Heart right ventricle (tissue), 16 donors: ENCODE data around the gene KCNN1. TPM values are rescaled to one million over a fixed set of nuclear protein-coding genes. Genes with fewer than 3 reads are reported as not detected.

ENCODE experiments used
- ATAC-seq, 8 donors: fragments of 200-7000 bp; cut with Tn5 transposase; one replicate each; pipeline ENCODE4 v1.9.1; 2020; ENCODE audit warnings: mild to moderate bottlenecking in 8 of 8, moderate library complexity in 8 of 8, moderate number of reproducible peaks in 1 of 8
- DNase-seq, 2 donors: peaks; one replicate each; pipeline ENCODE4 v3.0.0-alpha.2; 2020
- H3K27ac ChIP-seq, 10 donors: fragments of 200-600 bp; sonication (generic) in 2 of 10; one replicate each; pipeline versions ENCODE4 v1.5.0 to v1.8.0; 2020 to 2022; ENCODE audit warnings: mild to moderate bottlenecking in 3 of 10
- H3K27me3 ChIP-seq, 7 donors: fragments of 200-600 bp; one replicate each; pipeline ENCODE4 v1.8.0; 2021 to 2022; ENCODE audit warnings: mild to moderate bottlenecking in 2 of 7
- H3K36me3 ChIP-seq, 9 donors: fragments of 200-600 bp; sonication (generic) in 1 of 9; one replicate each; pipeline versions ENCODE4 v1.5.0 to v1.8.0; 2020 to 2022; ENCODE audit warnings: mild to moderate bottlenecking in 2 of 9
- H3K4me1 ChIP-seq, 9 donors: fragments of 200-600 bp; sonication (generic) in 1 of 9; one replicate each; pipeline versions ENCODE4 v1.5.0 to v1.8.0; 2020 to 2022; ENCODE audit warnings: mild to moderate bottlenecking in 4 of 9
- H3K4me3 ChIP-seq, 10 donors: fragments of 200-600 bp; sonication (generic) in 2 of 10; one replicate each; pipeline versions ENCODE4 v1.5.0 to v1.8.0; 2020 to 2022; ENCODE audit warnings: mild to moderate bottlenecking in 7 of 10, moderate library complexity in 2 of 10
- H3K9me3 ChIP-seq, 11 donors: fragments of 200-600 bp in 10 of 11; sonication (generic) in 2 of 11; one replicate each; pipeline versions ENCODE4 v1.5.0 to v1.8.0; 2013 to 2022; ENCODE audit warnings: mild to moderate bottlenecking in 2 of 11, control low read depth in 1 of 11, moderate library complexity in 1 of 11
- CTCF ChIP-seq, 9 donors: fragments of 200-600 bp; sonication (generic) in 2 of 9; IDR thresholded peaks; one replicate each; pipeline versions ENCODE4 v1.5.0 to v1.8.0; 2021 to 2022; ENCODE audit warnings: antibody characterized with exemption in 9 of 9, mild to moderate bottlenecking in 5 of 9, moderate library complexity in 1 of 9
- WGBS, 2 donors: extraction: QIAGEN DNeasy Blood & Tissue Kit; methylation state at CpG; one replicate each; pipeline ENCODE4 v1.1.7; 2013; ENCODE audit warnings: inconsistent platforms in 1 of 2; 5-methylcytosine and 5-hydroxymethylcytosine counted together
- intact Hi-C, 10 donors: fragments of 100-400 bp; cut with DNase I; formaldehyde crosslinking; loops; one replicate each; pipeline versions ENCODE4 v1.11.1 to v1.14.2; 2022
- polyA plus RNA-seq, 2 donors: library from polyadenylated mRNA; stranded (reverse); fragments of 200-250 nt; gene quantifications; one replicate each; pipeline ENCODE4 v1.2.3, GENCODE V29; 2013
- total RNA-seq, 10 donors: library from RNA; stranded (reverse); fragmentation: NEBNext Ultra II Directional in 3 of 10; extraction: Animal tissue kit (Norgen Biotek cat#: 25700) in 3 of 10; gene quantifications; one replicate each; pipeline versions ENCODE4 v1.2.1 to v1.2.4, GENCODE V29; 2021 to 2023
- donor health status: Arrhythmogenic right ventricular cardiomyopathy.
- donor health status: ischemic (EF 13 %, LVEDD 7.1; RV severe dilation, severe dysfunction).
- donor health status: healthy with polysubstance abuse.
- donor health status: DM: no; HTN: yes; CAD: no.
- donor health status: DM: no; HTN: no; CAD: no.
- donor health status: ischemic (EF 25% LVEDD 6.9; RV normal size, moderate dysfunction).
- donor health status: ischemic (EF 25% LVEDD 5.7; RV mildly dilated, moderate dysfunction).
- donor health status: healthy.
- donor health status: DM: yes; HTN: yes; CAD: no.
- donor health status: Ischemic cardiomyopathy.
- donor health status: ischemic (EF 35%, LVEDD 5.7; RV mildly dilated, moderate dysfunction).
- donor health status: nonischemic (EF 11% LVEDD 7.7; RV severe dilation, severe dysfunction).
- donor health status: DM: yes; HTN: yes; CAD: no.
- donor health status: PGD.
- donor health status: ischemic (EF 29% LVEDD 5.4; RV normal size, mild dysfunction).
- donor health status: nonischemic (EF 23%, LVEDD 6.1; RV moderate dilation, normal function).

KCNN1 gene
- total and polyA plus RNA-seq, 12 donors = 0.72 TPM; not detected in 11

- WGBS, 2 donors = 93 to 94% methylated on average over 23 of the region's 23 CpGs
- ATAC-seq = no peak
- intact Hi-C loops = no loop called here
Observed at GRCh38 chr19:17973759-17974158, 6.9 kb downstream of the KCNN1 start.

GRCh38 chr19:17974551-17974950 is 7.6 kb downstream of the KCNN1 start:
- no peak for TF ChIP-seq CTCF (IDR thresholded peaks at IDR 0.05)
- intact Hi-C loops = no loop called here
- DNase-seq (no peak), ATAC-seq (no peak)
- no peaks in the 10 kb centered on the region for H3K9me3 ChIP-seq
- H3K36me3 ChIP-seq = no peaks in the 10 kb centered on the region
- no peak overlapping the region for H3K4me3 ChIP-seq
- 80 to 88% methylated on average over 6 of the region's 6 CpGs for WGBS, 2 donors
- H3K27me3 ChIP-seq = peaks cover 0 to 32% (median 3%) of the 10 kb centered on the region in 7 donors
- H3K27ac ChIP-seq = no peak overlapping the region
- peaks cover 0 to under 1% (median 0%) of the 10 kb centered on the region in 9 donors for H3K4me1 ChIP-seq

More at GRCh38 chr19:17973759-17974158, 6.9 kb downstream of the KCNN1 start:
- no peaks in the 10 kb centered on the region for H3K9me3 ChIP-seq
- H3K4me1 ChIP-seq = no peaks in the 10 kb centered on the region
- no peak for DNase-seq
- H3K27me3 ChIP-seq = peaks cover 0 to 38% (median 11%) of the 10 kb centered on the region in 7 donors
- no peaks in the 10 kb centered on the region for H3K36me3 ChIP-seq
- no peak overlapping the region for H3K27ac ChIP-seq
- no peak overlapping the region for H3K4me3 ChIP-seq
- no peak for TF ChIP-seq CTCF (IDR thresholded peaks at IDR 0.05)

GRCh38 chr19:17975032-17975431 is 8.1 kb downstream of the KCNN1 start:
- DNase-seq (no peak), ATAC-seq (no peak)
- no peak for TF ChIP-seq CTCF (IDR thresholded peaks at IDR 0.05)
- intact Hi-C loops = no loop called here
- no peaks in the 10 kb centered on the region for H3K9me3 ChIP-seq
- H3K27me3 ChIP-seq = peaks cover 0 to 32% (median 7%) of the 10 kb centered on the region in 7 donors
- H3K36me3 ChIP-seq = no peaks in the 10 kb centered on the region
- WGBS, 2 donors = 74 to 81% methylated on average over 8 of the region's 8 CpGs
- H3K4me3 ChIP-seq = no peak overlapping the region
- peaks cover 0 to 4% (median 0%) of the 10 kb centered on the region in 9 donors for H3K4me1 ChIP-seq
- no peak overlapping the region for H3K27ac ChIP-seq

- DNase-seq = no peak
- peaks cover 0 to 35% (median 15%) of the 10 kb centered on the region in 7 donors for H3K27me3 ChIP-seq
- TF ChIP-seq CTCF (IDR thresholded peaks at IDR 0.05) = no peak
- H3K36me3 ChIP-seq = no peaks in the 10 kb centered on the region
- H3K4me3 ChIP-seq = no peak overlapping the region
- H3K27ac ChIP-seq = no peak overlapping the region
- intact Hi-C loops = no loop called here
- H3K9me3 ChIP-seq = no peaks in the 10 kb centered on the region
- no peak for ATAC-seq
- peaks cover 0 to 4% (median 0%) of the 10 kb centered on the region in 9 donors for H3K4me1 ChIP-seq
- WGBS, 2 donors = 84 to 86% methylated on average over 4 of the region's 4 CpGs
Observed at GRCh38 chr19:17977021-17977420, 10.1 kb downstream of the KCNN1 start.
